ENCODE data around the gene CEP63. TPM values are rescaled to one million over a fixed set of nuclear protein-coding genes. Genes with fewer than 3 reads are reported as not detected.

Gene CEP63
- total RNA-seq, 1 donor from 2014 or later: 26.3 TPM

DNA sequence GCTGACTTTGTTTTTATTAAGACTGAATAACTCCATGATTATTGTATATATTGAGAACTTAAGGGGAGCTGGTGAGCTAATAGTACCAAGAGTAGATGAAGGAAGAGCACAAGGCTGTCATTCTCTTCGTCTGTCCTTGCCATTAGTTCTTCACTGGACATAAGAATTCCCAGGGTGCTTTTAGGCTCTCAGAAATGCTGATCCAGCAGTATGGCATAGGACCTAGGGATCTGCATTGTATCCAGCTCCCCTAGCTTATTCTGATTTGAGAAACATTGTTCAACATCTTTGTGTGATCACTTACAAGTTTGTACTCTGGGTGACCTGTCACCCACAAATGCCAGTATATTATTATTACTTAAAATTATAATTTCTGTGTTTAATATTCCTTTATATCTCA is 47.6 kb downstream of the CEP63 start:
- Mint-ChIP-seq H3K4me1 (ENCODE audit: unreplicated experiment) (no peaks in the 10 kb centered on the region), H3K27ac (ENCODE audit: unreplicated experiment) (no peak overlapping the region), H3K36me3 (ENCODE audit: unreplicated experiment) (peaks cover 18% of the 10 kb centered on the region), H3K9me3 (ENCODE audit: unreplicated experiment) (no peaks in the 10 kb centered on the region), H3K27me3 (ENCODE audit: unreplicated experiment) (no peaks in the 10 kb centered on the region), H3K4me3 (ENCODE audit: unreplicated experiment) (no peak overlapping the region)
- TF ChIP-seq CTCF (IDR thresholded peaks at IDR 0.05): no peak
- DNase-seq (ENCODE audit: extremely low spot score, unreplicated experiment): no peak

- H3K4me3 Mint-ChIP-seq (ENCODE audit: unreplicated experiment): no peak overlapping the region
- H3K27ac Mint-ChIP-seq (ENCODE audit: unreplicated experiment): no peak overlapping the region
- no peaks in the 10 kb centered on the region for H3K27me3 Mint-ChIP-seq (ENCODE audit: unreplicated experiment)
- H3K4me1 Mint-ChIP-seq (ENCODE audit: unreplicated experiment): no peaks in the 10 kb centered on the region
- peaks cover 25% of the 10 kb centered on the region for H3K36me3 Mint-ChIP-seq (ENCODE audit: unreplicated experiment)
- no peaks in the 10 kb centered on the region for H3K9me3 Mint-ChIP-seq (ENCODE audit: unreplicated experiment)
- no peak for DNase-seq (ENCODE audit: extremely low spot score, unreplicated experiment)
- no peak for TF ChIP-seq CTCF (IDR thresholded peaks at IDR 0.05)
Measured at GRCh38 chr3:134535186-134535970, 49.5 kb downstream of the CEP63 start.

DNA sequence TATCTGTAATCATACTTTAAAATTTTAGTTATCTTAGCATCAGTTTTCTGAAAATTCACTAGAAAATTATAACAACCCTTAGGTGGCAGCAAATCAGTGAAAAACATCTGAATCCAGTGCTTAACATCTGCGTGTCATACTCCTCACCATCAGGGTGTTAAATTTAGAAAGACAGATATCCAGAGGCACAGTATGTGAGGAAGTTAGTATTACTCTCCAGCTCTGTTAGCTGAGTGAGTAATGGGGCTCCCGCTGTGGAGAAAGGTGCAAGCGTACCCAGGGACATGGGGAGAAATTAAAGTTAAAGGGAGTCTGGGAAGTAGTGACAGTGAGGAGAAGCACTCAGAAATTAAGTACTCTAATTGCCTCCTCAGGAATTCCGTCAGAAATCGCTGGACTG is 50.9 kb downstream of the CEP63 start:
- H3K4me1 Mint-ChIP-seq (ENCODE audit: unreplicated experiment): no peaks in the 10 kb centered on the region
- H3K36me3 Mint-ChIP-seq (ENCODE audit: unreplicated experiment): peaks cover 26% of the 10 kb centered on the region
- peak; percentile 7 for TF ChIP-seq CTCF (IDR thresholded peaks at IDR 0.05)
- no peak overlapping the region for H3K27ac Mint-ChIP-seq (ENCODE audit: unreplicated experiment)
- DNase-seq (ENCODE audit: extremely low spot score, unreplicated experiment): no peak
- H3K4me3 Mint-ChIP-seq (ENCODE audit: unreplicated experiment): no peak overlapping the region
- no peaks in the 10 kb centered on the region for H3K27me3 Mint-ChIP-seq (ENCODE audit: unreplicated experiment)
- H3K9me3 Mint-ChIP-seq (ENCODE audit: unreplicated experiment): no peaks in the 10 kb centered on the region

- no peak for TF ChIP-seq CTCF (IDR thresholded peaks at IDR 0.05)
- H3K27me3 Mint-ChIP-seq (ENCODE audit: unreplicated experiment): no peaks in the 10 kb centered on the region
- H3K4me1 Mint-ChIP-seq (ENCODE audit: unreplicated experiment): no peaks in the 10 kb centered on the region
- no peak overlapping the region for H3K27ac Mint-ChIP-seq (ENCODE audit: unreplicated experiment)
- no peaks in the 10 kb centered on the region for H3K9me3 Mint-ChIP-seq (ENCODE audit: unreplicated experiment)
- H3K36me3 Mint-ChIP-seq (ENCODE audit: unreplicated experiment): peaks cover 35% of the 10 kb centered on the region
- no peak overlapping the region for H3K4me3 Mint-ChIP-seq (ENCODE audit: unreplicated experiment)
- no peak for DNase-seq (ENCODE audit: extremely low spot score, unreplicated experiment)
Measured at GRCh38 chr3:134542287-134542958, 56.6 kb downstream of the CEP63 start.

DNA sequence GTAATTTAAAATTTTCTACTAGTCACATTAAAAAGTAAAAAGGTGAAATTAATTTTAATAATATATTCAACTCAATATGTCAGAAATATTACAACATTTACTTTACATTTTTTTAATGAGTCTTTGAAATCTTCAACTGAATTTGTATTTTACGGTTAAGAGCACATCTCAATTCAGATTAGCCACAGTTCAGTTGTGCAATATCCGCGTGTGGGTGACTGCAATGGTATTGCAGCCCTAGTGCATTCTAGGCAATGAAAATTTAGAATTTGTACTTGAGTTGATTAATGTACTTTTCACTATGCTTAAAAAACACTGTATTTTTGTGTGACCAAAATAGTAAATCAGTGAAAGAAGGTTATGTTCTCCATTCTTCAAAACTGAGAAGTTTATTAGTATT is 57.3 kb downstream of the CEP63 start:
- H3K27me3 Mint-ChIP-seq (ENCODE audit: unreplicated experiment): no peaks in the 10 kb centered on the region
- no peak for TF ChIP-seq CTCF (IDR thresholded peaks at IDR 0.05)

More for the DNA sequence above, 57.3 kb downstream of the CEP63 start:
- peaks cover 33% of the 10 kb centered on the region for H3K36me3 Mint-ChIP-seq (ENCODE audit: unreplicated experiment)
- no peaks in the 10 kb centered on the region for H3K9me3 Mint-ChIP-seq (ENCODE audit: unreplicated experiment)
- H3K27ac Mint-ChIP-seq (ENCODE audit: unreplicated experiment): no peak overlapping the region
- no peak overlapping the region for H3K4me3 Mint-ChIP-seq (ENCODE audit: unreplicated experiment)
- no peaks in the 10 kb centered on the region for H3K4me1 Mint-ChIP-seq (ENCODE audit: unreplicated experiment)
- no peak for DNase-seq (ENCODE audit: extremely low spot score, unreplicated experiment)

Data from osteocyte (in vitro differentiated cells).